Mucosa of stomach (tissue), 1 donor: ENCODE measurements around the gene TNXB.
"Not testable (repeated sequence)": the region's sequence is repeated elsewhere in the genome, so short reads cannot be mapped to it uniquely, and the experiment has no call there.

Experiments
- H3K27me3 ChIP-seq: one replicate; pipeline ENCODE4 v1.7.0; 2013; ENCODE audit warnings: mild to moderate bottlenecking, low read length; ENCODE audit not compliant: control insufficient read depth, insufficient read depth
- H3K36me3 ChIP-seq: one replicate; pipeline ENCODE4 v1.7.0; 2013; ENCODE audit warnings: low read length; ENCODE audit not compliant: control insufficient read depth, insufficient read depth
- H3K4me1 ChIP-seq: one replicate; pipeline ENCODE4 v1.7.0; 2013; ENCODE audit warnings: mild to moderate bottlenecking, low read length; ENCODE audit not compliant: control insufficient read depth, insufficient read depth
- H3K4me3 ChIP-seq: one replicate; pipeline ENCODE4 v1.7.0; 2013; ENCODE audit warnings: low read length
- H3K9ac ChIP-seq: one replicate; pipeline ENCODE4 v1.7.0; 2013; ENCODE audit warnings: mild to moderate bottlenecking, low read length, moderate library complexity
- H3K9me3 ChIP-seq: one replicate; pipeline ENCODE4 v1.7.0; 2013; ENCODE audit warnings: mild to moderate bottlenecking, low read length, moderate library complexity; ENCODE audit not compliant: control insufficient read depth
- donor health status: Pancreatic carcinoma.

The TNXB gene

DNA sequence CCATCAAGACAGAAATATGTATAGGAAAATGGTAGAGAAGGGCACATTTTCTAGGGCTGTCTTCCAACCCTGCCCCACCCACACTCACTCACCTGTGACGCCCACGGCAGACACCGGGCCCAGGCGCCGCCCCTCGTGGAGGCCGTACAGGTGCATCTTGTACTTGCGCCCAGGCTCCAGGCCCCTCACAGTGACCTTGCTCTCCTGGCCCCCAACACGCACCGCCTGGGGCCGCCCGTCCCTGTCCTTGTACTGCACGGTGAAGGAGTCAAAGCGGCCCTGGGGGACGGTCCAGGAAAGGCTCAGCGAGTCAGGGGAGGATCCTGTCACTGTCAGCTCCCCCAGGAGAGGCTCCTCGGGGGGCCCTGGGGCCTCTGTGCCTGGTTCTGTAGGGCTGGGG is 51.2 kb downstream of the TNXB start:
- no peak overlapping the region for H3K9ac ChIP-seq
- H3K36me3 ChIP-seq = no peaks in the 10 kb centered on the region
- no peaks in the 10 kb centered on the region for H3K4me1 ChIP-seq
- no peaks in the 10 kb centered on the region for H3K9me3 ChIP-seq
- no peaks in the 10 kb centered on the region for H3K27me3 ChIP-seq
- no peak overlapping the region for H3K4me3 ChIP-seq

DNA sequence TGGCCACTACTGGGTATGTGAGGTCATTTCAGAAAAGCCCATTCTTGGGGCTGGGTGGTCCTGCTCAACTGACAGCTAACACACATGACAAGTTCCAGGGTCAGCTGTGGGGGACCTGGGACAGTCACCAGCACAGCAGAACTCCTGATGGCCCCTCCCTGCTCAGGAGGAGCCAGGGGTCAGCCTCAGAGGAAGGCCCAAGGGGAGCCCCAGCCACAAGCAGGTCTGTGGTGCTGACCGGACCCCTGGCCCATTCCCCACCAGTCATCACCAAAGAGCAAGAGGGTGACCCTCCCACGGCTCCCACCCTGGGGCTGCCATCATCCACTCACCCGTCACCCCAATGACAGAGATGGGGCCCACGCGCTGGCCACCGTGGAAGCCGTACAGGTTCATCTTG is 52.9 kb downstream of the TNXB start:
- Histone ChIP-seq H3K36me3 (no peaks in the 10 kb centered on the region), H3K4me1 (no peaks in the 10 kb centered on the region), H3K9ac (no peak overlapping the region), H3K9me3 (no peaks in the 10 kb centered on the region), H3K27me3 (no peaks in the 10 kb centered on the region), H3K4me3 (no peak overlapping the region)

DNA sequence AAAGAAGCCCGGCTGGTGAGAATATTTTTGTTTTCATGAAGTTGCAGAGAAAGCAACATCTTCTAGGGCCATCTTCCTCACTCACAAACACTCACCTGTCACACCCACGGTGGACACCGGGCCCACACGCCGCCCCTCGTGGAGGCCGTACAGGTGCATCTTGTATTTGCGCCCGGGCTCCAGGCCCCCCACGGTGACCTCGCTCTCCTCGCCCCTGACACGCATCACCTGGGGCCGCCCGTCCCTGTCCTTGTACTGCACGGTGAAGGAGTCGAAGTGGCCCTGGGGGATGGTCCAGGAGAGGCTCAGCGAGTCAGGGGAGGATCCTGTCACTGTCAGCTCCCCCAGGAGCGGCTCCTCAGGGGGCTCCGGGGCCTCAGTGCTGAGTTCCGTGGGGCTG is 53.4 kb downstream of the TNXB start:
- not testable (repeated sequence) for H3K4me1 ChIP-seq, H3K9me3 ChIP-seq, H3K27me3 ChIP-seq, H3K36me3 ChIP-seq, H3K4me3 ChIP-seq, H3K9ac ChIP-seq

- not testable (repeated sequence) for H3K4me3 ChIP-seq, H3K9me3 ChIP-seq, H3K27me3 ChIP-seq, H3K4me1 ChIP-seq, H3K36me3 ChIP-seq, H3K9ac ChIP-seq
Measured at GRCh38 chr6:32053314-32053713, 55.8 kb downstream of the TNXB start.

GRCh38 chr6:32052626-32053025 is 56.5 kb downstream of the TNXB start:
- not testable (repeated sequence) for H3K4me3 ChIP-seq, H3K27me3 ChIP-seq, H3K4me1 ChIP-seq, H3K9me3 ChIP-seq, H3K9ac ChIP-seq, H3K36me3 ChIP-seq

GRCh38 chr6:32050562-32050961 is 58.6 kb downstream of the TNXB start:
- Histone ChIP-seq H3K9me3 (no peaks in the 10 kb centered on the region), H3K36me3 (no peaks in the 10 kb centered on the region), H3K27me3 (peaks cover 3% of the 10 kb centered on the region), H3K9ac (no peak overlapping the region), H3K4me3 (no peak overlapping the region), H3K4me1 (peaks cover 3% of the 10 kb centered on the region)

DNA sequence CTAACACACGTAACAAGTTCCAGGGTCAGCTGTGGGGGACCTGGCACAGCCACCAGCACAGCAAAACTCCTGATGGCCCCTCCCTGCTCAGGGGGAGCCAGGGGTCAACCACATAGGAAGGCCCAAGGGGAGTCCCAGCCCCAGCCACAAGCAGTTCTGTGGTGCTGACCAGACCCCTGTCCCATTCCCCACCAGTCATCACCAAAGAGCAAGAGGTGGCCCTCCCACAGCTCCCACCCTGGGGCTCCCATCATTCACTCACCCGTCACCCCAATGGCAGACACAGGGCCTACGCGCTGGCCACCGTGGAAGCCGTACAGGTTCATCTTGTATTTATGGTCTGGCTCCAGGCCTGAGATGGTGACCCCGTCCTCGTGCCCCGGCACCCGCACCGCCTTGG is 59.4 kb downstream of the TNXB start:
- not testable (repeated sequence) for H3K9ac ChIP-seq, H3K36me3 ChIP-seq, H3K4me1 ChIP-seq, H3K27me3 ChIP-seq, H3K4me3 ChIP-seq, H3K9me3 ChIP-seq

GRCh38 chr6:32049149-32049548 is 60.0 kb downstream of the TNXB start:
- not testable (repeated sequence) for H3K4me1 ChIP-seq, H3K27me3 ChIP-seq, H3K9ac ChIP-seq, H3K36me3 ChIP-seq, H3K4me3 ChIP-seq, H3K9me3 ChIP-seq

DNA sequence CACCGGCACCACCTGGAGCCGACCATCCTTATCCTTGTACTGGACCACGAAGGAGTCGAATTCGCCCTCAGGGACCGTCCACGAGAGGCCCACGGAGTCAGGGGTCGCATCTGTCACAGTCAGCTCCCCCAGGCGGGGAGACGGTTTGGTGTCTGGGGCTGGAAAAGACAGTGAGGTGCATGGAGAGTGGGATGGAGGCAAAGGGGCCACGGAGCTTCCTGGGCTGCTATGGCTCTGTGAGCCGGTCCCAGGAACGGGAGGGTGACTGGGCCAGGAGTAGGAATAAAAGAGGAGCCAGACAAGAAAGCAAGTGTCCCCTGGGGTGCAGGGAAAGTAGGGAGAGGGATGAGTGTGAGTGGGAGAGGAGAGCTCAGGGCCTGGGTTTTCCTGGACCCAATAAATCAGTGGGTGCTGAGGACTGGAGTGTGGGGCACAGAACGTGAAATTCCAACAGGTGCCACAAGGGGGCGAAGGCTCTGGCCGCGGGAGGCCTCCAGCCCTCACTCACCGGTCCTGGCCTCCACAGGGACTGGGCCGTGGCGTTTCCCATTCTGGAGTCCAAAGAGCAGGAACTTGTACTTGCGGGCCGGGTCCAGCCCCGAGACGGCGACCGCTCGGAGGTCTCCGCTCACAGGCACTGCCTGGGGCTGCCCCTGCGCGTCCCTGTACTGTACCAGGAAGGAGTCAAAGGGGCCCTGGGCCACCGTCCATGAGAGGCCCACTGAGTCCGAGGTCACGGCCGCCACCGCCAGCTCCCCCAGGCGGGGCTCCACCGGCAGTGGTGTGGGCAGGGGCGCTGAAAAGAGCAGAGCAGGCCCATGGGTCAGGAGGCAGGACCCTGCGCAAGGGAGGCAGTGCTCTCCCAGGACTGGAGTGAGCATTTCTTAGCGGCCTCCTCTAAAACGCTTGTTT is 61.0 kb downstream of the TNXB start:
- H3K9ac ChIP-seq = no peak overlapping the region
- no peaks in the 10 kb centered on the region for H3K36me3 ChIP-seq
- no peaks in the 10 kb centered on the region for H3K9me3 ChIP-seq
- no peak overlapping the region for H3K4me3 ChIP-seq
- peaks cover 3% of the 10 kb centered on the region for H3K4me1 ChIP-seq
- H3K27me3 ChIP-seq = peaks cover 3% of the 10 kb centered on the region

DNA sequence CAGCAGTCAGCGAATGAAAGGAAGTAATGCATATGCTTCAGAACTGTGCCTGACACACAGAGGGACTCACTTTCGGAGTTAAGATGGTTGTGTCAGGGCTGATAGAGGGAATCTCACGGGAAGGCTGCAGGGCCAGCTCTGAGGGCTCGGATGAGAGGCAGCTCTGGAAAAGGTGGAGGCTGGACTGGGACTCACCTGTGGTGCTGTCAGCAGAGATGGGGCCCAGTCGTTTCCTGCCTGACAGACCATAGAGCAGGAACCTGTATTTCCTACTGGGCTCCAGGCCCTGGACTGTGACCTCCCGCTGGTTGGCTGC is 61.6 kb downstream of the TNXB start:
- H3K9me3 ChIP-seq = no peaks in the 10 kb centered on the region
- H3K4me3 ChIP-seq = no peak overlapping the region
- no peak overlapping the region for H3K9ac ChIP-seq
- H3K4me1 ChIP-seq = peaks cover 3% of the 10 kb centered on the region
- peaks cover 3% of the 10 kb centered on the region for H3K27me3 ChIP-seq
- H3K36me3 ChIP-seq = no peaks in the 10 kb centered on the region

DNA sequence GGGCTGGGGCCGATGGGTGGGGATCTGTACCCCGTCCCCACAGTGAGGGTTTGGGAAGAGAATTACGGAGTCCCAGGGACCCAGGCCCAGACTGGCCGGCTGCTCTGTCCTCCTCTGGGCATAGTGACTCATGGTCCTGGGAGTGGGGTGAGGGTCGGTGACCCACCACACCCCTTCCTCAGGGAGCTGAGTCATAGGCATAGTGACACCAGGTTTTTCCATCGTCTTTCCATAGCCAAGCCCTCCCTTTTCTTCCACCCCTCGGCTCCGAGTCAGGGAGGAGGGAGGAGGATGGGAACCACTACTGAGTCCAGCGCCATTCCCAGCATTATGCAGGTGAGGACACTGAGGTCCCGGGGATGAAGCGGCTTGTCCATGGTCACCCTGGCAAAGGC is 62.1 kb downstream of the TNXB start:
- Histone ChIP-seq H3K9ac (no peak overlapping the region), H3K36me3 (no peaks in the 10 kb centered on the region), H3K27me3 (peaks cover 3% of the 10 kb centered on the region), H3K4me3 (no peak overlapping the region), H3K9me3 (no peaks in the 10 kb centered on the region), H3K4me1 (peaks cover 3% of the 10 kb centered on the region)

DNA sequence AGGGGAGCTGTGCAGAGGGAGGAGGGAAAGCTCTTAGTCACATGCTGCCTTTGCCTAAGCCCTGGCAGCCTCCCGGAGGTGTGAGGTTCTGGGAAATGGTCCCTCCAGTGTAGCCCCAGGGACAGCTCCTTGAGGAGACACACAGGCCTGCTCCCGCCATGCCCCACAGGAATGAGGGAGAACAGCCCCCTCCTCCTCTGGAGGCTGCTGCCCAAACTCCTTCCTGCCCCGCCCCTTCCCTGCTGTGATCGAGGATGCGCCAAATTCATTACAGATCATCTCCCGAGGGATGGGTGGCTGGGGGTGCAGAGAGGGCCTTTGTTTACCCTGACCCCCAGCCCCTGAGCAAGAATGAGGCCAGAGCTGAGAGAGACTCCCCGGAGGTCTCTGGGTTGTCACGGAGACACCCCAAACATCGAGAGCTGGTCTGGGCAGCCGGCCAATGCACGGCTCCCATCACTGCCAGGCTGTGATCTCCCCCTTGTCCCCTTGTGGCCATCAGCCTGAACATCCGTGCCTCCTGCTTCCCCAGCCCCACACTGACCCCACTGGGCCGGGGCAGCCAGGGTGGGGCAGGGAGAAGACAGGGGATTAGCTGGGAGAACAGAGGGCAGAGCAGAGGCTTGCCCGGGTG is 62.6 kb downstream of the TNXB start:
- Histone ChIP-seq H3K27me3 (peaks cover 3% of the 10 kb centered on the region), H3K9me3 (no peaks in the 10 kb centered on the region), H3K9ac (no peak overlapping the region), H3K36me3 (no peaks in the 10 kb centered on the region), H3K4me3 (no peak overlapping the region), H3K4me1 (peaks cover 3% of the 10 kb centered on the region)
